ENCODE data around the gene PCNX1. TPM values are rescaled to one million over a fixed set of nuclear protein-coding genes. Genes with fewer than 3 reads are reported as not detected.

Gene PCNX1
- polyA plus RNA-seq, 3 donors: 7.3 to 26.7 (median 8.1) TPM

GRCh38 chr14:71163842-71164629 is 256.8 kb downstream of the PCNX1 start:
- Mint-ChIP-seq H3K4me1 (peaks cover 47% of the 10 kb centered on the region), H3K36me3 (no peaks in the 10 kb centered on the region), H3K27me3 (ENCODE audit: low read depth in 3 of 3) (peaks cover 0 to 15% (median 5%) of the 10 kb centered on the region in 3 donors), H3K4me3 (peak overlapping the region in 1 of 2 donors; percentile 9), H3K27ac (no peak overlapping the region), H3K9me3 (peaks cover 2 to 15% (median 9%) of the 10 kb centered on the region in 7 donors)
- Histone ChIP-seq H3K9me3 (replicated peaks in 1 of 2; ENCODE audit: control insufficient read depth in 1 of 2, insufficient read depth in 1 of 2, low read length in 2 of 2) (no peaks in the 10 kb centered on the region), H3K9ac (ENCODE audit: insufficient read depth, low read length, poor library complexity, severe bottlenecking) (no peak overlapping the region), H3K36me3 (replicated peaks in 1 of 2; ENCODE audit: control insufficient read depth in 1 of 2, insufficient read depth in 2 of 2, low read length in 2 of 2) (no peaks in the 10 kb centered on the region), H3K4me2 (replicated peaks; ENCODE audit: extremely low read depth, low read length, poor library complexity, severe bottlenecking) (no peak overlapping the region), H3K4me1 (ENCODE audit: control insufficient read depth in 1 of 2, insufficient read depth in 2 of 2, low read length in 2 of 2) (peaks cover 27 to 33% of the 10 kb centered on the region in 2 donors), H2AFZ (ENCODE audit: insufficient read depth, low read depth, low read length, poor library complexity, severe bottlenecking) (peak overlapping the region; percentile 72), H3K79me2 (ENCODE audit: insufficient read depth, low read length) (no peaks in the 10 kb centered on the region), H3K27me3 (ENCODE audit: control insufficient read depth in 2 of 2, insufficient read depth in 2 of 2, low read length in 2 of 2) (no peaks in the 10 kb centered on the region), H3K27ac (ENCODE audit: low read depth in 1 of 2, low read length in 2 of 2) (no peak overlapping the region), H3K4me3 (replicated peaks in 1 of 3; ENCODE audit: low read depth in 2 of 3, low read length in 3 of 3) (no peak overlapping the region), H4K20me1 (ENCODE audit: insufficient read depth, low read length) (no peaks in the 10 kb centered on the region)
- intact Hi-C loops (cut with micrococcal nuclease): no loop called here
- DNase-seq: no peak
- no peak for TF ChIP-seq CTCF (IDR thresholded peaks at IDR 0.05)
- 86% methylated on average over 9 of the region's 10 CpGs for WGBS (ENCODE audit: insufficient coverage)

Small RNA genes within 50 kb of the gene (small RNA-seq; reads per million reads assigned to genes)
- gene AC005230.1 (ENCODE audit: insufficient read length, low read depth): not detected
- not detected for gene GTF3AP2 (ENCODE audit: insufficient read length, low read depth)

Other genes starting within 250 kb of the PCNX1 start
- gene MAP3K9, start 97.9 kb upstream of the PCNX1 start, polyA plus RNA-seq: under 1 TPM in 1 of 3 donors, not detected in 2; 0.01 TPM

Data from CD14-positive monocyte (primary cell).